Islet precursor cell (in vitro differentiated cells): ENCODE data around the gene NACC2.

Experiments
- DNase-seq: peaks from one replicate; pipeline ENCODE4 v3.0.0-alpha.2; 2018

NACC2 gene

DNA sequence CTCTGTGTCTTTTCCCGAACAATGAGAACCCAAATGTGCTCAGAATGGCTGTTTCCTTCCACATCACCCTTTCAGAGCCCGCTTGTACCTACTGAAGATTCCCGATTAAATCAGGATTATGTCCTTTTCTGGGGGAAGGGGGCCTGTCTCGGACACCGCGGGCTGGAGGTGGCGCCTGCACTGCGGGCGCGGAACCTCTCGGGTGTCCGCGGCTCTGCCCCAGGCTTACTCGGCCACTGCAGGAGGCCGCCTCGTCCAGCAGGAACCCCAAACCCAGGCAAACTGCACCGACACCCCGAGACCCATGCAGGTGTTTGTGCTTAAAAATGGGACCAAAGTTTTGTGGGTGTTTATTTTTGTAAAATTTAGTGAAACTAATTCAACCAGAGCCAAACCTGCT is 32.2 kb upstream of the NACC2 start:
- no peak for DNase-seq

DNA sequence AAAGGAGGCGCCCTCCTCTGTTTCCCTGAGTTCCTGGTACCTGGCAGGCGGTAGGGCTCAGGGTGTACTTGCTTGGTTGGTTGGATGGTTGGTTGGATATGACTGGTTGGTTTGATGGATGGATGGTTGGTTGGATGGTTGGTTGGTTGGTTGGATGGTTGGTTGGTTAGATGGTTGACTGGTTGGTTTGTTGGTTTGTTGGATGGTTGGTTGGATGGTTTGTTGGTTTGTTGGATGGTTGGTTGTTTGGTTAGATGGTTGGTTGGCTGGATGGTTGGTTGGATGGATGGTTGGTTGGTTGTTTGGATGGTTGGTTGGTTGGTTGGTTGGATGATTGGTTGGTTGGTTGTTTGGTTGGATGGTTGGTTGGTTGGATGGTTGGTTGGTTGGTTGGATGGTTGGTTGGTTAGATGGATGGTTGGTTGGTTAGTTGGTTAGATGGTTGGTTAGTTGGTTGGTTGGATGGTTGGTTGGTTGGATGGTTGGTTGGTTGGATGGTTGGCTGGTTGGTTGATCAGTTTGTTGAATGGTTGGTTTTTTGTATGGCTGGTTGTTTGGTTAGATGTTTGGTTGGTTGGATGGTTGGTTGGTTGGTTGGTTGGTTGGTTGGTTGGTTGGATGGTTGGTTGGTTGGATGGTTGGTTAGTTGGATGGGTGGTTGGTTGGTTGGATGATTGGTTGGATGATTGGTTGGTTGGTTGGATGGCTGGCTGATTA is 30.0 kb upstream of the NACC2 start:
- DNase-seq = no peak

GRCh38 chr9:136122425-136123383 is 27.6 kb upstream of the NACC2 start:
- DNase-seq = peak; percentile 87

- no peak for DNase-seq
Measured at GRCh38 chr9:136121801-136122200, 26.7 kb upstream of the NACC2 start.

DNA sequence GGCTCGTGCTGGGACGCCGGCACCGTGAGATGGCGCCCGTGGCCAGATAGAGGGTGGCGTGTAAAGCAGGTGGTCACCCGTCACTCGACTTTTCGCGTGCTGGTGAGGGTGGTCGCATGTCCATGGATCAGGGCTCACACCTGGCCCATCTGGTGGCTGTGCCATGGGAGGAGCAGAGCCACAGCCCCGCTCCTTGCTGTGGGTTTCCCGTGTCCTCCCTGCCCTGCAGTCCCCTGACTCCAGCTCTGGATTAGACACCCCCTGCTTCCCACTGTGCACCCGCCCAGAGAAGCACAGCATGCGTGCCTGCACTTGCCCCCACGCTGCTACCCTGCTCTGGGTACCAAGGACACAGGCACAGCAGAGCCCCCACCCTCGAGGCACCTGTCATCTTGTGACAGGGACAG is 25.4 kb upstream of the NACC2 start:
- no peak for DNase-seq

DNA sequence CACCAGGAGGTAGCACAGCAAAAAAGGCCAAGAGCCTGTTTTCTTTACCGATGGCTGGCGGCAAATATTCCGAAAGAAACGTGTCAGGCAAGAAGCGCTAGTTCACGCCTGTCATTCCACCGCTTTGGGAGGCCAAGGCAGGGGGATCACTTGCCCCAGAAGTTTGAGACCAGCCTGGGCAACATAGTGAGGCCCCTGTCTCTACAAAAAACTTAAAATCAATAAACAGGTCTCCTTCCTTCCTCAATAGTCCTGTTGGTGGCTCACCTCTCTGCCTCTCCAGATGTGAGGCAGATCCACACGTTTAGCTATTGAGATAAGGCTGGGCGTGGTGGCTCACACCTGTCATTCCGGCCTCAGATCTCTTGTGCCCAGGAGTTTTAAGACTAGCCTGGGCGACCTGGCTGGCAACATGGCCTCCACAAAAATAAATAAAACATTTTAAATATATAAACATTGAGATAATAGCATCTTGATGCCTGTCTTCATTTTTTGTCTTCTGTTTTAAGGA is 24.8 kb upstream of the NACC2 start:
- DNase-seq = no peak

GRCh38 chr9:136119061-136119882 is 24.2 kb upstream of the NACC2 start:
- DNase-seq = peak; percentile 88

DNA sequence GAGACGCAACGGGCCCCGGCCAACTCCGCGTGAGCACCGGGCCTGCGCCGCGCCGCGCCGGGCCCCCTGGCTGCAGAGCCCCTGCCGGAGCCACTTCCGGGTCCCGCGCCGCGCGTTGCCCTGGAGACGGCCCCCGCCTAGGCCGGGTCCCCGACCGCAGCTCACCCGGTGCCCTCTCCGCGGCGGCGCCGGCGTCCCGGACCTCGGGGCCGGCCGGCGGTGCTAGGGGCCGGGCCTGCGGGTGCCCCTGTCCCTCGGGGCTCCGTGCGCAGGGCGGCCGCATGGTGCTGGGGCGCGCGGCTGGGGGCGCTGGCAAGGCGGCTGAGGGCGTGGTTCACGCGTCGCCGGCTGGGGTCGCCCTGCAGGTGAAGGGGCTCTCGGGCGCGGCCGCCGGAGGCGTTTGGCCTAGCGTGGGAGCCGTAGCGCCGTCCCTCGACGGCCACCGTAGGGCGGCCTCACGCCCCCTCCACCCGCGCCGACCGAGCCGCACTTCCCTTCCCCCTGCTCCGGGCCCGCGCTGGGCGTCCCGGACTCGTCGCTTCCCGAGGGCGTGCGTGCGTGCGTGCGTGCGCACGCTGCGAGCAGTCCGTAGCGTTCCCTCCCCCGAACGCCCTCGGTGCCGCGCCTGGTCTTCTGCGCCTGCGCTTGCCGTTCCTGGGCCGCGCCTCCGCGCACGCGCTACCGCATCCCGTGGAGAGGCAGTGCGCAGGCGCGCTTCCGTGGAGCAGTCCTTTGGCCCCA is 23.4 kb upstream of the NACC2 start, which contains the start of gene TMEM250:
Gene TMEM250 (minus strand): TSS at position 556 of the 741 bp plus-strand sequence. CDS start 1,975 bp downstream, outside the sequence.
- DNase-seq = peak; percentile 97

- no peak for DNase-seq
Measured at GRCh38 chr9:136117916-136118319, 22.8 kb upstream of the NACC2 start.

GRCh38 chr9:136117291-136117915 is 22.3 kb upstream of the NACC2 start:
- DNase-seq = no peak

DNA sequence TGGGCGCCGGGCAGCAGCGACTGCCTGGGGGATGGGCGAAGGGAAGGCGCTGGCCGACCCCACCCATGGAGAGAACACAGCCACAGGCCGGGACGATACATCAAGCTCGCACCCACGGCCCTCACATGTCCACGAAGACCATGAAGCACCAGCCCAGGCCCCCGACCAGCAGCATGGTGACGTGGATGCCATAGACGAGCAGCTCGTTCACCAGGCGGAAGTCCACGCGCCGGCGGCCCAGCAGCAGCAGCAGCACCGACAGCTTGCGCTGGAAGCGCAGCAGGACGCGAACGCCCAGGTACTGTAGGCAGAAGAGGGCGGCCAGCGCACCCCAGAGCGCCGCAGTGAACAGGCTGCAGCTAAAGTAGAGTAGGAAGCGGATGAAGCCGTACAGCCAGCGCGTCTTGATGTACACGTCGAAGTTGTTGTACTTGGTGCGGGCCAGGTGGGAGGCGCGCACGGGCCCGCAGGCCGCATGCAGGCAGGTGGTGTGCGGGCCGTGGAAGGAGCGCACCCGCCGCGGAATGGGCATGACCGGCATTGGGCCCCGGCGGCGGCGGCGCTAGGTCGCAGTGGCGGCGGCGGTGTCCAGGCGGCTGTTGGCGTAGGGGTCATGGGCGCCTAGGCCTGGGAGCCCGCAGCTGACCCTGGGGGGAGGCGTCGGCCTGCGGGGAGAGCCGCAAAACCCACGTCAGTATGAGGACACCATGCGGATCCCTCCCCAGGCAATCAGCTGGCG is 21.4 kb upstream of the NACC2 start:
- no peak for DNase-seq

- DNase-seq = no peak
Measured at GRCh38 chr9:136115641-136116359, 20.7 kb upstream of the NACC2 start.

DNA sequence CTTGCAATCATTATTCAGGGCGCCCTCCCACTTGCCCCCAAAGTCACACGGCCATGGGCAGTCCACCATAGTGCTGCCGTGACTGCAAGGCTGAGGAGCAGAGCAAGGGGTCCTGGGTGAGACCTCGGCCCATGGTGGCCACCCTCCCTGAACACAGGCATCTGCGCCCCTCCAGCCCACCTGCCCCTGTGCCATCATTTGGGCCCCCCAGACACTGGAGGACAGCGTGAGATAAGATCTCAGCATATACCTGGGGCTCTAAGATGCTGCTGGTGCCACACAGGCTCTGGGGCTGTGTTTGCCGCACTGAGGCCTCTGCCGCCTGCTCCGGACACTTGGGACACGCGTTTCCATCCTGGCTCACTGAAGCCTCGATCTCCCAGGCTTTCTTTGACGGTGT is 20.1 kb upstream of the NACC2 start:
- DNase-seq = no peak

GRCh38 chr9:136114610-136115009 is 19.5 kb upstream of the NACC2 start:
- DNase-seq = no peak

GRCh38 chr9:136112541-136112940 is 17.5 kb upstream of the NACC2 start:
- DNase-seq = no peak

GRCh38 chr9:136111910-136112309 is 16.8 kb upstream of the NACC2 start:
- DNase-seq = no peak

DNA sequence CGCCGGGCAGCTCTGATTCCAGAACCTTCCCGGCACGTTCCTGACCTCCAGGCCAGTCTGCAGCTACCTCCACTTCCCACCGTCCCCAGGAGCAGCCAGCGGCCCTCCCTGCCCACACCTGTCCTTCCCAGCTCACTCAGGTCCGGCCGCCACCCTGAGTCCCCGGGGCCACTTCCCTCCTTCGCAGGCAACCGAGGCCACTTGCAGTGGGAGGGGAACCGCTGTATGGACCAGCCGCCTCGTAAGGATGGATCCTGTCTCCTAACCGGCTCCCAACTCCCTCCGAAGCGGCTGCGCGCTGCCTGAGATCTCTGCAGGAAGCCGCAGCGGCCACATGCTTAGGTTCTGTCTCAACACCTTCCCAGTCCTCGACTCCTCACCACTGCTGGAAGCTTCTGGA is 16.1 kb upstream of the NACC2 start:
- DNase-seq = no peak

DNA sequence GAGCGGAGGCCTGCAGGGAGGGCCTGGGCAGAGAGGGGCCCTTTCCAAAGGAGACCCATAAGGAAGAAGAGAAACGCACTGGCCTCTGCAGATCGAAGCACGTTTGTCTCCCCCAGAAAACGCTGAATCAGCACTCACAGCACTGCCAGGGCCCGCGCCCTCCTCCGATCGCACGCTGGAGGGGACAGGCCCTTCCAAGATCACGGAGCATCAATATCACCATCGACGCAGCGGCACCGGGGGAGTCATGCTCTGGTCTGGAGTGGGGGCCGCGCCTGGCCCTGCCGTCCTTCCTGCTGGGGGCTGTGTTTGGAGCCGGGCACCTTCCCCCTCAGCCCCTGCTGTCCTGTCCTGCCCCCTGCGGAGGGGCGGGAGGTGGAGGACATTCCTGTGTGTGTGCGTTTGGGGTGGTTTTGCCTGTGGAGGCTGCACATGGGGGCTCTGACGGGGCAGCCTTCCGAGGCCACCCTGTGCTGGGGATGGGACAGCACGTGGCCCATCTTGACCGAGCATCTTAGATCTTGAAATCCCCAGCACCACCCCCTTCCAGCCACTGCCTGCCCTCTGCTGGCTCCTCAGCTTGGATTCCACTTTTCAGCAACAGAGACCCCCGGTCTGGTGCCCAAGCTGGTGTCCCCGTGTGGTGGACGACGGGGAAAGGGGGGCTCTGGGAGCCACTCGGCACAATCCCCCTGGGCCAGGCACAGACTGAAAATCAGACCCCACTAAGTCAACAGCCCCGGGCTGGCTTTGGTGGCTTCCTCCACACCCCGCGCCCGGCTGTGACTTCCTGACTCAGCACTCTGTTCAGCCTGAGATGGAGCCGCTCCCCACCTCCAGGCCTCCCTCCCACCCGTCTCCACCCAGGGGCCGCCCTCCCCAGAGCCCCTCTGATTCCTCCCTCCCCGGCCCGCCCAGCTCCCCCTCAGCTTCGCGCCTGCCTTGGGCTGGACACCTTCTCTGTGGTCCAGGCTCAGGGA is 15.3 kb upstream of the NACC2 start:
- no peak for DNase-seq
